SU-DHL-6 (cell line): Measurements from ENCODE around the gene PGAM2.

Experiments
- H2AFZ ChIP-seq: fragments of 200-600 bp; sonication (generic); 2 replicates; pipeline ENCODE4 v1.6.1; 2014; ENCODE audit warnings: low read depth, mild to moderate bottlenecking, moderate library complexity, mixed read lengths, antibody characterized with exemption, low read length; ENCODE audit not compliant: severe bottlenecking
- H3F3A ChIP-seq: fragments of 200-600 bp; shearing (Covaris generic); 2 replicates; pipeline ENCODE4 v1.6.0; 2016; ENCODE audit warnings: antibody characterized with exemption, mild to moderate bottlenecking; ENCODE audit not compliant: insufficient read depth
- H3K27ac ChIP-seq: fragments of 200-600 bp; sonication (generic); 2 replicates; pipeline ENCODE4 v1.5.1; 2016; ENCODE audit warnings: low read depth, mild to moderate bottlenecking, low read length, moderate library complexity, mixed read lengths
- H3K27me3 ChIP-seq: fragments of 200-600 bp; sonication (generic), shearing (Covaris generic); 2 replicates; pipeline ENCODE4 v1.6.0; 2014; ENCODE audit warnings: mild to moderate bottlenecking, low read length
- H3K36me3 ChIP-seq: fragments of 200-600 bp; sonication (generic); 2 replicates; pipeline ENCODE4 v1.6.1; 2014; ENCODE audit warnings: mild to moderate bottlenecking, low read length, mixed read lengths
- H3K4me2 ChIP-seq: fragments of 300-600, 200-600 bp; shearing (Covaris generic), sonication (generic); 2 replicates; pipeline ENCODE4 v1.6.0; 2014; ENCODE audit warnings: low read length, low read depth, mild to moderate bottlenecking; ENCODE audit not compliant: poor library complexity, severe bottlenecking
- H3K4me3 ChIP-seq: fragments of 200-600 bp; sonication (generic); 2 replicates; pipeline ENCODE4 v1.5.1; 2014; ENCODE audit warnings: antibody characterized with exemption, low read length, mild to moderate bottlenecking, mixed read lengths; ENCODE audit not compliant: insufficient read depth, poor library complexity, severe bottlenecking
- H3K79me2 ChIP-seq: fragments of 200-600 bp; sonication (generic); 2 replicates; pipeline ENCODE4 v1.6.1; 2014; ENCODE audit warnings: mild to moderate bottlenecking, low read length, moderate library complexity; ENCODE audit not compliant: insufficient read depth
- H3K9ac ChIP-seq: fragments of 200-600 bp; sonication (generic); 2 replicates; pipeline ENCODE4 v1.7.0; 2014; ENCODE audit warnings: mild to moderate bottlenecking, low read length
- H3K9me2 ChIP-seq: fragments of 200-600 bp; sonication (generic); replicated peaks from 2 replicates; pipeline ENCODE4 v1.6.1; 2014; ENCODE audit warnings: low read length; ENCODE audit not compliant: insufficient read depth
- H3K9me3 ChIP-seq: fragments of 200-600 bp; sonication (generic); 2 replicates; pipeline ENCODE4 v1.6.1; 2014; ENCODE audit warnings: low read length, mixed read lengths; ENCODE audit not compliant: insufficient read depth
- H4K20me1 ChIP-seq: fragments of 200-600 bp; sonication (generic); 2 replicates; pipeline ENCODE4 v1.6.1; 2014; ENCODE audit warnings: low read depth, mild to moderate bottlenecking, antibody characterized with exemption, low read length, moderate library complexity, mixed read lengths
- CTCF ChIP-seq: fragments of 200-600 bp; sonication (generic); IDR thresholded peaks from one replicate; pipeline ENCODE4 v1.5.1; 2017; ENCODE audit warnings: antibody characterized with exemption, mild to moderate bottlenecking, low read length, moderate library complexity; ENCODE audit not compliant: insufficient read depth, poor library complexity, severe bottlenecking
- EZH2phosphoT487 ChIP-seq: fragments of 200-600 bp; sonication (generic), shearing (Covaris generic); conservative IDR thresholded peaks from 2 replicates; pipeline ENCODE4 v1.6.1; 2018; ENCODE audit warnings: mild to moderate bottlenecking, antibody characterized with exemption, low read length, moderate library complexity, mixed read lengths

PGAM2 gene

GRCh38 chr7:44058759-44059218 lies 6.6 kb downstream of the PGAM2 start:
- H3K27me3 ChIP-seq, result no peaks in the 10 kb centered on the region
- peak overlapping the region; percentile 9; the same call in 1 of the 2 replicates for H3K27ac ChIP-seq
- TF ChIP-seq CTCF, result no peak
- TF ChIP-seq EZH2phosphoT487, result no peak
- no peak overlapping the region for H3K4me3 ChIP-seq
- H4K20me1 ChIP-seq, result no peaks in the 10 kb centered on the region; the same call in 1 of the 2 replicates
- H3K9me2 ChIP-seq, result no peaks in the 10 kb centered on the region
- H3K9ac ChIP-seq, result no peak overlapping the region
- H3K4me2 ChIP-seq, result no peak overlapping the region
- H2AFZ ChIP-seq, result no peak overlapping the region
- H3K79me2 ChIP-seq, result peaks cover 18% of the 10 kb centered on the region; the same call in 1 of the 2 replicates
- H3K9me3 ChIP-seq, result no peaks in the 10 kb centered on the region
- H3K36me3 ChIP-seq, result peaks cover 24% of the 10 kb centered on the region; the same call in 1 of the 2 replicates
- no peaks in the 10 kb centered on the region for H3F3A ChIP-seq

GRCh38 chr7:44057849-44058758 lies 7.3 kb downstream of the PGAM2 start:
- Histone ChIP-seq H3K36me3 (peaks cover 28% of the 10 kb centered on the region; the same call in 1 of the 2 replicates), H3K9me2 (no peaks in the 10 kb centered on the region), H3K27ac (peak overlapping the region; percentile 9; the same call in 1 of the 2 replicates), H2AFZ (no peak overlapping the region), H3K4me2 (no peak overlapping the region), H3K27me3 (no peaks in the 10 kb centered on the region), H3K9ac (no peak overlapping the region), H3F3A (no peaks in the 10 kb centered on the region), H4K20me1 (no peaks in the 10 kb centered on the region; the same call in 1 of the 2 replicates), H3K79me2 (peaks cover 22% of the 10 kb centered on the region), H3K4me3 (no peak overlapping the region), H3K9me3 (no peaks in the 10 kb centered on the region)
- TF ChIP-seq CTCF (no peak), EZH2phosphoT487 (no peak)

GRCh38 chr7:44057181-44057848 lies 8.1 kb downstream of the PGAM2 start:
- H3K79me2 ChIP-seq, result peaks cover 23% of the 10 kb centered on the region
- peaks cover 28% of the 10 kb centered on the region; the same call in 1 of the 2 replicates for H3K36me3 ChIP-seq

More at GRCh38 chr7:44057181-44057848, 8.1 kb downstream of the PGAM2 start:
- no peak overlapping the region for H3K4me2 ChIP-seq
- H3F3A ChIP-seq, result no peaks in the 10 kb centered on the region
- no peaks in the 10 kb centered on the region; the same call in 1 of the 2 replicates for H4K20me1 ChIP-seq
- H3K4me3 ChIP-seq, result no peak overlapping the region
- H3K27ac ChIP-seq, result no peak overlapping the region
- H3K9me3 ChIP-seq, result no peaks in the 10 kb centered on the region
- H3K9ac ChIP-seq, result no peak overlapping the region
- TF ChIP-seq EZH2phosphoT487 (no peak), CTCF (no peak)
- no peaks in the 10 kb centered on the region for H3K9me2 ChIP-seq
- H2AFZ ChIP-seq, result no peak overlapping the region
- H3K27me3 ChIP-seq, result no peaks in the 10 kb centered on the region
